GM21423 (cell line): ENCODE measurements around the gene GINS2.

ENCODE experiments used
- ATAC-seq: cut with Tn5 transposase; IDR thresholded peaks from one replicate; pipeline ENCODE4 v1.9.1; 2021; ENCODE audit warnings: mild to moderate bottlenecking, moderate library complexity; ENCODE audit not compliant: unreplicated experiment

Gene GINS2

GRCh38 chr16:85641776-85642176, 47.0 kb downstream of the GINS2 start:
- no peak for ATAC-seq

- ATAC-seq: no peak
These were observed 47.4 kb downstream of the GINS2 start for GRCh38 chr16:85641305-85641704.

- ATAC-seq: no peak
These were observed 48.2 kb downstream of the GINS2 start for GRCh38 chr16:85640585-85640984.

GRCh38 chr16:85640254-85640558, 48.5 kb downstream of the GINS2 start:
- no peak for ATAC-seq

GRCh38 chr16:85639529-85640253, 49.1 kb downstream of the GINS2 start:
- no peak for ATAC-seq

GRCh38 chr16:85638695-85639409, 49.9 kb downstream of the GINS2 start:
- no peak for ATAC-seq

GRCh38 chr16:85637808-85638647, 50.7 kb downstream of the GINS2 start:
- ATAC-seq: no peak

- no peak for ATAC-seq
These were observed 51.5 kb downstream of the GINS2 start for GRCh38 chr16:85637061-85637807.

GRCh38 chr16:85636234-85636812, 52.4 kb downstream of the GINS2 start:
- no peak for ATAC-seq

GRCh38 chr16:85635545-85636140, 53.1 kb downstream of the GINS2 start:
- no peak for ATAC-seq

- no peak for ATAC-seq
These were observed 53.8 kb downstream of the GINS2 start for GRCh38 chr16:85634747-85635544.

- ATAC-seq: no peak
These were observed 54.9 kb downstream of the GINS2 start for GRCh38 chr16:85633888-85634287.

GRCh38 chr16:85633438-85633743, 55.4 kb downstream of the GINS2 start:
- ATAC-seq: no peak

- ATAC-seq: no peak
These were observed 55.9 kb downstream of the GINS2 start for GRCh38 chr16:85632709-85633437.

GRCh38 chr16:85631802-85632393, 56.9 kb downstream of the GINS2 start:
- no peak for ATAC-seq

GRCh38 chr16:85631230-85631629, 57.5 kb downstream of the GINS2 start:
- no peak for ATAC-seq

- no peak for ATAC-seq
These were observed 58.9 kb downstream of the GINS2 start for GRCh38 chr16:85629853-85630252.

- no peak for ATAC-seq
These were observed 59.4 kb downstream of the GINS2 start for GRCh38 chr16:85629326-85629725.

GRCh38 chr16:85628645-85629044, 60.1 kb downstream of the GINS2 start:
- no peak for ATAC-seq
